GM12878 (cell line): ENCODE results near the gene RENBP.

Source experiments
- ATF7 ChIP-seq: fragments of 450-650 bp; IDR thresholded peaks from 2 replicates; pipeline ENCODE4 v1.6.1; 2016; ENCODE audit warnings: low read depth, mild to moderate bottlenecking
- BHLHE40 ChIP-seq, 2 experiments: fragments of 450-650 bp in 1 of 2; IDR thresholded peaks; 2 replicates each; pipeline ENCODE4 v1.6.1; 2011 to 2017; ENCODE audit warnings: low read depth in 2 of 2, borderline replicate concordance in 1 of 2, improper control_type of control experiment in 1 of 2, low read length in 1 of 2, mild to moderate bottlenecking in 1 of 2
- HCFC1 ChIP-seq: fragments of 150-350 bp; IDR thresholded peaks from 2 replicates; pipeline ENCODE4 v1.6.1; 2014; ENCODE audit warnings: low read length
- NR2C2 ChIP-seq: IDR thresholded peaks from 2 replicates; pipeline ENCODE4 v1.6.1; 2011; ENCODE audit warnings: borderline replicate concordance, low read depth; ENCODE audit not compliant: control insufficient read depth, insufficient read length
- POLR2AphosphoS2 ChIP-seq: IDR thresholded peaks from 2 replicates; pipeline ENCODE4 v1.6.1; 2011; ENCODE audit warnings: low read depth, mild to moderate bottlenecking, low read length, improper control_type of control experiment, moderate library complexity
- POLR2AphosphoS5 ChIP-seq: IDR thresholded peaks from 2 replicates; pipeline ENCODE4 v1.6.1; 2011; ENCODE audit warnings: mild to moderate bottlenecking, low read length, inconsistent platforms
- SMC3 ChIP-seq: IDR thresholded peaks from 2 replicates; pipeline ENCODE4 v1.6.1; 2011; ENCODE audit warnings: low read length, improper control_type of control experiment, borderline replicate concordance
- SRF ChIP-seq, 2 experiments: IDR thresholded peaks; 2 replicates each; pipeline ENCODE4 v1.6.1; 2011; ENCODE audit warnings: low read depth in 2 of 2, low read length in 2 of 2, mild to moderate bottlenecking in 1 of 2, moderate library complexity in 1 of 2
- ZZZ3 ChIP-seq: IDR thresholded peaks from 2 replicates; pipeline ENCODE4 v1.6.1; 2011; ENCODE audit warnings: low read depth; ENCODE audit not compliant: control insufficient read depth, insufficient read length
- TF ChIP-seq, protein P1 (sequence below), 3 experiments: IDR thresholded peaks in 2 of 3; conservative IDR thresholded peaks in 1 of 3; 2 replicates each; pipeline ENCODE4 v1.5.1; 2011; ENCODE audit warnings: low read depth in 3 of 3, low read length in 3 of 3, mild to moderate bottlenecking in 3 of 3, control low read depth in 2 of 3, moderate library complexity in 2 of 3, inconsistent platforms in 1 of 3, mixed read lengths in 1 of 3; ENCODE audit not compliant: control insufficient read depth in 2 of 3, insufficient read depth in 1 of 3; ENCODE audit errors: extremely low read depth in 1 of 3
- TF ChIP-seq, protein P2 (sequence below): fragments of 450-650 bp; IDR thresholded peaks from 2 replicates; pipeline ENCODE4 v1.6.1; 2017; ENCODE audit warnings: borderline replicate concordance
- TF ChIP-seq, protein P3 (sequence below): IDR thresholded peaks from 2 replicates; pipeline ENCODE4 v1.6.1; 2011; ENCODE audit warnings: low read depth, low read length, improper control_type of control experiment, borderline replicate concordance
- TF ChIP-seq, protein P4 (sequence below): fragments of 450-650 bp; IDR thresholded peaks from 2 replicates; pipeline ENCODE4 v1.6.1; 2017; ENCODE audit warnings: mild to moderate bottlenecking, low read depth, inconsistent platforms; ENCODE audit not compliant: poor library complexity, severe bottlenecking
- TF ChIP-seq, protein P5 (sequence below): fragments of 450-650 bp; IDR thresholded peaks from 2 replicates; pipeline ENCODE4 v1.6.1; 2017; ENCODE audit warnings: mild to moderate bottlenecking, moderate library complexity

DNA sequence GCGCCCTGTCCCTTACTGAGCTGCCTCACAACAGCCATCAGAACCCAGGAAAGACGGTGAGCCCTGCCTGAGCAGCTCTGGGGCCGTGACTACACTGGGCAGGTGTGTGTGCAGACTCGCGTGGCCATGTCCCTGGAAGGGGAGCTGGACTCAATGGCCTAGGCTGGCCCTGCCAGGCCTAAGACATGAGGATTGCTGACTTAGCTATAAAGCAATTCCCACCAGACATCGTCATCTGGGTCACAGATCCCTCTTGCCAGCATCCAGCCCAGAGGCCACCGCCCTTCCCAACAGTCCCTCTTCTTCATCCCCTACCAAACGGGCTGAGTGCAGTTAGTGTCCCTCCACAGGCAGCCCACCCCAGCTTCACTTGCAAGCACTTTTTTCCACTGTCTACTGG is 13.3 kb downstream of the RENBP start:
- TF ChIP-seq POLR2AphosphoS2 (no peak), POLR2AphosphoS5 (no peak), BHLHE40 (IDR thresholded peaks at IDR 0.05; ENCODE audit: borderline replicate concordance in 1 of 2, low read depth in 2 of 2, low read length in 1 of 2) (no peak), SRF (IDR thresholded peaks at IDR 0.05; ENCODE audit: low read depth in 2 of 2, low read length in 2 of 2) (no peak), ZZZ3 (no peak), SMC3 (no peak), HCFC1 (no peak), ATF7 (no peak), NR2C2 (no peak)
- TF ChIP-seq, protein P1, sequence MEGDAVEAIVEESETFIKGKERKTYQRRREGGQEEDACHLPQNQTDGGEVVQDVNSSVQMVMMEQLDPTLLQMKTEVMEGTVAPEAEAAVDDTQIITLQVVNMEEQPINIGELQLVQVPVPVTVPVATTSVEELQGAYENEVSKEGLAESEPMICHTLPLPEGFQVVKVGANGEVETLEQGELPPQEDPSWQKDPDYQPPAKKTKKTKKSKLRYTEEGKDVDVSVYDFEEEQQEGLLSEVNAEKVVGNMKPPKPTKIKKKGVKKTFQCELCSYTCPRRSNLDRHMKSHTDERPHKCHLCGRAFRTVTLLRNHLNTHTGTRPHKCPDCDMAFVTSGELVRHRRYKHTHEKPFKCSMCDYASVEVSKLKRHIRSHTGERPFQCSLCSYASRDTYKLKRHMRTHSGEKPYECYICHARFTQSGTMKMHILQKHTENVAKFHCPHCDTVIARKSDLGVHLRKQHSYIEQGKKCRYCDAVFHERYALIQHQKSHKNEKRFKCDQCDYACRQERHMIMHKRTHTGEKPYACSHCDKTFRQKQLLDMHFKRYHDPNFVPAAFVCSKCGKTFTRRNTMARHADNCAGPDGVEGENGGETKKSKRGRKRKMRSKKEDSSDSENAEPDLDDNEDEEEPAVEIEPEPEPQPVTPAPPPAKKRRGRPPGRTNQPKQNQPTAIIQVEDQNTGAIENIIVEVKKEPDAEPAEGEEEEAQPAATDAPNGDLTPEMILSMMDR (IDR thresholded peaks at IDR 0.05 in 2 of 3, conservative IDR thresholded peaks at IDR 0.05 in 1 of 3; ENCODE audit: control insufficient read depth in 2 of 3, extremely low read depth in 1 of 3, insufficient read depth in 1 of 3, low read depth in 3 of 3, low read length in 3 of 3): no peak
- TF ChIP-seq, protein P2, sequence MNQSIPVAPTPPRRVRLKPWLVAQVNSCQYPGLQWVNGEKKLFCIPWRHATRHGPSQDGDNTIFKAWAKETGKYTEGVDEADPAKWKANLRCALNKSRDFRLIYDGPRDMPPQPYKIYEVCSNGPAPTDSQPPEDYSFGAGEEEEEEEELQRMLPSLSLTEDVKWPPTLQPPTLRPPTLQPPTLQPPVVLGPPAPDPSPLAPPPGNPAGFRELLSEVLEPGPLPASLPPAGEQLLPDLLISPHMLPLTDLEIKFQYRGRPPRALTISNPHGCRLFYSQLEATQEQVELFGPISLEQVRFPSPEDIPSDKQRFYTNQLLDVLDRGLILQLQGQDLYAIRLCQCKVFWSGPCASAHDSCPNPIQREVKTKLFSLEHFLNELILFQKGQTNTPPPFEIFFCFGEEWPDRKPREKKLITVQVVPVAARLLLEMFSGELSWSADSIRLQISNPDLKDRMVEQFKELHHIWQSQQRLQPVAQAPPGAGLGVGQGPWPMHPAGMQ: no peak
- TF ChIP-seq, protein P3, sequence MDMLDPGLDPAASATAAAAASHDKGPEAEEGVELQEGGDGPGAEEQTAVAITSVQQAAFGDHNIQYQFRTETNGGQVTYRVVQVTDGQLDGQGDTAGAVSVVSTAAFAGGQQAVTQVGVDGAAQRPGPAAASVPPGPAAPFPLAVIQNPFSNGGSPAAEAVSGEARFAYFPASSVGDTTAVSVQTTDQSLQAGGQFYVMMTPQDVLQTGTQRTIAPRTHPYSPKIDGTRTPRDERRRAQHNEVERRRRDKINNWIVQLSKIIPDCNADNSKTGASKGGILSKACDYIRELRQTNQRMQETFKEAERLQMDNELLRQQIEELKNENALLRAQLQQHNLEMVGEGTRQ: no peak
- TF ChIP-seq, protein P4, sequence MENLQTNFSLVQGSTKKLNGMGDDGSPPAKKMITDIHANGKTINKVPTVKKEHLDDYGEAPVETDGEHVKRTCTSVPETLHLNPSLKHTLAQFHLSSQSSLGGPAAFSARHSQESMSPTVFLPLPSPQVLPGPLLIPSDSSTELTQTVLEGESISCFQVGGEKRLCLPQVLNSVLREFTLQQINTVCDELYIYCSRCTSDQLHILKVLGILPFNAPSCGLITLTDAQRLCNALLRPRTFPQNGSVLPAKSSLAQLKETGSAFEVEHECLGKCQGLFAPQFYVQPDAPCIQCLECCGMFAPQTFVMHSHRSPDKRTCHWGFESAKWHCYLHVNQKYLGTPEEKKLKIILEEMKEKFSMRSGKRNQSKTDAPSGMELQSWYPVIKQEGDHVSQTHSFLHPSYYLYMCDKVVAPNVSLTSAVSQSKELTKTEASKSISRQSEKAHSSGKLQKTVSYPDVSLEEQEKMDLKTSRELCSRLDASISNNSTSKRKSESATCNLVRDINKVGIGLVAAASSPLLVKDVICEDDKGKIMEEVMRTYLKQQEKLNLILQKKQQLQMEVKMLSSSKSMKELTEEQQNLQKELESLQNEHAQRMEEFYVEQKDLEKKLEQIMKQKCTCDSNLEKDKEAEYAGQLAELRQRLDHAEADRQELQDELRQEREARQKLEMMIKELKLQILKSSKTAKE: no peak
- TF ChIP-seq, protein P5, sequence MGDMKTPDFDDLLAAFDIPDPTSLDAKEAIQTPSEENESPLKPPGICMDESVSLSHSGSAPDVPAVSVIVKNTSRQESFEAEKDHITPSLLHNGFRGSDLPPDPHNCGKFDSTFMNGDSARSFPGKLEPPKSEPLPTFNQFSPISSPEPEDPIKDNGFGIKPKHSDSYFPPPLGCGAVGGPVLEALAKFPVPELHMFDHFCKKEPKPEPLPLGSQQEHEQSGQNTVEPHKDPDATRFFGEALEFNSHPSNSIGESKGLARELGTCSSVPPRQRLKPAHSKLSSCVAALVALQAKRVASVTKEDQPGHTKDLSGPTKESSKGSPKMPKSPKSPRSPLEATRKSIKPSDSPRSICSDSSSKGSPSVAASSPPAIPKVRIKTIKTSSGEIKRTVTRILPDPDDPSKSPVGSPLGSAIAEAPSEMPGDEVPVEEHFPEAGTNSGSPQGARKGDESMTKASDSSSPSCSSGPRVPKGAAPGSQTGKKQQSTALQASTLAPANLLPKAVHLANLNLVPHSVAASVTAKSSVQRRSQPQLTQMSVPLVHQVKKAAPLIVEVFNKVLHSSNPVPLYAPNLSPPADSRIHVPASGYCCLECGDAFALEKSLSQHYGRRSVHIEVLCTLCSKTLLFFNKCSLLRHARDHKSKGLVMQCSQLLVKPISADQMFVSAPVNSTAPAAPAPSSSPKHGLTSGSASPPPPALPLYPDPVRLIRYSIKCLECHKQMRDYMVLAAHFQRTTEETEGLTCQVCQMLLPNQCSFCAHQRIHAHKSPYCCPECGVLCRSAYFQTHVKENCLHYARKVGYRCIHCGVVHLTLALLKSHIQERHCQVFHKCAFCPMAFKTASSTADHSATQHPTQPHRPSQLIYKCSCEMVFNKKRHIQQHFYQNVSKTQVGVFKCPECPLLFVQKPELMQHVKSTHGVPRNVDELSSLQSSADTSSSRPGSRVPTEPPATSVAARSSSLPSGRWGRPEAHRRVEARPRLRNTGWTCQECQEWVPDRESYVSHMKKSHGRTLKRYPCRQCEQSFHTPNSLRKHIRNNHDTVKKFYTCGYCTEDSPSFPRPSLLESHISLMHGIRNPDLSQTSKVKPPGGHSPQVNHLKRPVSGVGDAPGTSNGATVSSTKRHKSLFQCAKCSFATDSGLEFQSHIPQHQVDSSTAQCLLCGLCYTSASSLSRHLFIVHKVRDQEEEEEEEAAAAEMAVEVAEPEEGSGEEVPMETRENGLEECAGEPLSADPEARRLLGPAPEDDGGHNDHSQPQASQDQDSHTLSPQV: no peak
